ENCODE data around the gene CCL17.

CCL17 gene

GRCh38 chr16:57403965-57404817 is at the start of gene CCL17:
Gene CCL17, plus strand, starts transcription at chr16:57404767. Its CDS starts 9,166 bp downstream, at chr16:57413933.
- no peak within 1 kb of the TSS for H3K4me3 ChIP-seq (ENCODE audit: low read length)
- DNase-seq (ENCODE audit: low read depth, low spot score) = no peak
- H3K36me3 ChIP-seq (ENCODE audit: control insufficient read depth, insufficient read depth, low read length) = no peaks in the 10 kb centered on the region; the same call in 1 of the 2 replicates
- H3K27ac ChIP-seq (ENCODE audit: low read length) = no peak within 1 kb of the TSS
- no CpG with 5 or more reads among the region's 17 CpGs for WGBS (ENCODE audit: insufficient coverage, insufficient read length)
- no peaks in the 10 kb centered on the region for H3K27me3 ChIP-seq (ENCODE audit: control insufficient read depth, insufficient read depth, low read length)
- no peaks in the 10 kb centered on the region for H3K4me1 ChIP-seq (ENCODE audit: control insufficient read depth, insufficient read depth, low read length)
- no peaks in the 10 kb centered on the region for H3K9me3 ChIP-seq (ENCODE audit: control insufficient read depth, insufficient read depth, low read length)

GRCh38 chr16:57355898-57356414 is 48.6 kb upstream of the CCL17 start:
- no peak overlapping the region for H3K27ac ChIP-seq (ENCODE audit: low read length)
- no peak overlapping the region for H3K4me3 ChIP-seq (ENCODE audit: low read length)
- no peaks in the 10 kb centered on the region for H3K27me3 ChIP-seq (ENCODE audit: control insufficient read depth, insufficient read depth, low read length)
- H3K36me3 ChIP-seq (ENCODE audit: control insufficient read depth, insufficient read depth, low read length) = no peaks in the 10 kb centered on the region
- H3K4me1 ChIP-seq (ENCODE audit: control insufficient read depth, insufficient read depth, low read length) = no peaks in the 10 kb centered on the region; the same call in 1 of the 2 replicates
- H3K9me3 ChIP-seq (ENCODE audit: control insufficient read depth, insufficient read depth, low read length) = no peaks in the 10 kb centered on the region
- WGBS (ENCODE audit: insufficient coverage, insufficient read length) = no CpG with 5 or more reads among the region's 5 CpGs
- DNase-seq (ENCODE audit: low read depth, low spot score) = no peak

- Histone ChIP-seq H3K4me1 (ENCODE audit: control insufficient read depth, insufficient read depth, low read length) (no peaks in the 10 kb centered on the region; the same call in 1 of the 2 replicates), H3K27ac (ENCODE audit: low read length) (no peak overlapping the region), H3K9me3 (ENCODE audit: control insufficient read depth, insufficient read depth, low read length) (no peaks in the 10 kb centered on the region), H3K27me3 (ENCODE audit: control insufficient read depth, insufficient read depth, low read length) (no peaks in the 10 kb centered on the region), H3K4me3 (ENCODE audit: low read length) (no peak overlapping the region), H3K36me3 (ENCODE audit: control insufficient read depth, insufficient read depth, low read length) (no peaks in the 10 kb centered on the region)
- no CpG with 5 or more reads among the region's 4 CpGs for WGBS (ENCODE audit: insufficient coverage, insufficient read length)
- DNase-seq (ENCODE audit: low read depth, low spot score) = no peak
These were observed 48.0 kb upstream of the CCL17 start for GRCh38 chr16:57356547-57356946.

GRCh38 chr16:57357330-57358085 is 47.1 kb upstream of the CCL17 start:
- no peak overlapping the region for H3K4me3 ChIP-seq (ENCODE audit: low read length)

GRCh38 chr16:57358086-57358420 is 46.5 kb upstream of the CCL17 start:
- WGBS (ENCODE audit: insufficient coverage, insufficient read length) = no CpG with 5 or more reads among the region's 7 CpGs
- no peak overlapping the region for H3K27ac ChIP-seq (ENCODE audit: low read length)
- no peak for DNase-seq (ENCODE audit: low read depth, low spot score)
- H3K4me3 ChIP-seq (ENCODE audit: low read length) = no peak overlapping the region
- no peaks in the 10 kb centered on the region for H3K9me3 ChIP-seq (ENCODE audit: control insufficient read depth, insufficient read depth, low read length)
- no peaks in the 10 kb centered on the region for H3K27me3 ChIP-seq (ENCODE audit: control insufficient read depth, insufficient read depth, low read length)
- H3K4me1 ChIP-seq (ENCODE audit: control insufficient read depth, insufficient read depth, low read length) = no peaks in the 10 kb centered on the region; the same call in 1 of the 2 replicates
- H3K36me3 ChIP-seq (ENCODE audit: control insufficient read depth, insufficient read depth, low read length) = no peaks in the 10 kb centered on the region

More at GRCh38 chr16:57357330-57358085, 47.1 kb upstream of the CCL17 start:
- Histone ChIP-seq H3K36me3 (ENCODE audit: control insufficient read depth, insufficient read depth, low read length) (no peaks in the 10 kb centered on the region), H3K27ac (ENCODE audit: low read length) (no peak overlapping the region), H3K4me1 (ENCODE audit: control insufficient read depth, insufficient read depth, low read length) (no peaks in the 10 kb centered on the region; the same call in 1 of the 2 replicates), H3K27me3 (ENCODE audit: control insufficient read depth, insufficient read depth, low read length) (no peaks in the 10 kb centered on the region), H3K9me3 (ENCODE audit: control insufficient read depth, insufficient read depth, low read length) (no peaks in the 10 kb centered on the region)
- no CpG with 5 or more reads among the region's 9 CpGs for WGBS (ENCODE audit: insufficient coverage, insufficient read length)
- DNase-seq (ENCODE audit: low read depth, low spot score) = no peak

- Histone ChIP-seq H3K4me3 (ENCODE audit: low read length) (no peak within 1 kb of the TSS), H3K9me3 (ENCODE audit: control insufficient read depth, insufficient read depth, low read length) (no peaks in the 10 kb centered on the region), H3K4me1 (ENCODE audit: control insufficient read depth, insufficient read depth, low read length) (no peaks in the 10 kb centered on the region; the same call in 1 of the 2 replicates), H3K36me3 (ENCODE audit: control insufficient read depth, insufficient read depth, low read length) (no peaks in the 10 kb centered on the region), H3K27ac (ENCODE audit: low read length) (no peak within 1 kb of the TSS), H3K27me3 (ENCODE audit: control insufficient read depth, insufficient read depth, low read length) (no peaks in the 10 kb centered on the region)
- WGBS (ENCODE audit: insufficient coverage, insufficient read length) = no CpG with 5 or more reads among the region's 9 CpGs
- no peak for DNase-seq (ENCODE audit: low read depth, low spot score)
These were observed 46.0 kb upstream of the CCL17 start, which contains the start of gene CCL22 for GRCh38 chr16:57358527-57359095. Gene CCL22, plus strand, starts transcription at chr16:57358783. Its CDS starts 34 bp downstream, at chr16:57358817.

- no peaks in the 10 kb centered on the region for H3K36me3 ChIP-seq (ENCODE audit: control insufficient read depth, insufficient read depth, low read length)
- WGBS (ENCODE audit: insufficient coverage, insufficient read length) = no CpG with 5 or more reads among the region's 16 CpGs
- H3K27me3 ChIP-seq (ENCODE audit: control insufficient read depth, insufficient read depth, low read length) = no peaks in the 10 kb centered on the region
- H3K4me3 ChIP-seq (ENCODE audit: low read length) = no peak overlapping the region
- H3K9me3 ChIP-seq (ENCODE audit: control insufficient read depth, insufficient read depth, low read length) = no peaks in the 10 kb centered on the region
- H3K4me1 ChIP-seq (ENCODE audit: control insufficient read depth, insufficient read depth, low read length) = no peaks in the 10 kb centered on the region; the same call in 1 of the 2 replicates
- H3K27ac ChIP-seq (ENCODE audit: low read length) = no peak overlapping the region
- DNase-seq (ENCODE audit: low read depth, low spot score) = no peak
These were observed 44.1 kb upstream of the CCL17 start for GRCh38 chr16:57360321-57360935.

- H3K27ac ChIP-seq (ENCODE audit: low read length) = no peak overlapping the region
- no peaks in the 10 kb centered on the region for H3K27me3 ChIP-seq (ENCODE audit: control insufficient read depth, insufficient read depth, low read length)
- no peaks in the 10 kb centered on the region; the same call in 1 of the 2 replicates for H3K4me1 ChIP-seq (ENCODE audit: control insufficient read depth, insufficient read depth, low read length)
- DNase-seq (ENCODE audit: low read depth, low spot score) = no peak
- no CpG with 5 or more reads among the region's 4 CpGs for WGBS (ENCODE audit: insufficient coverage, insufficient read length)
- no peaks in the 10 kb centered on the region for H3K9me3 ChIP-seq (ENCODE audit: control insufficient read depth, insufficient read depth, low read length)
- no peaks in the 10 kb centered on the region for H3K36me3 ChIP-seq (ENCODE audit: control insufficient read depth, insufficient read depth, low read length)
- no peak overlapping the region for H3K4me3 ChIP-seq (ENCODE audit: low read length)
These were observed 43.2 kb upstream of the CCL17 start for GRCh38 chr16:57361404-57361803.

- Histone ChIP-seq H3K4me1 (ENCODE audit: control insufficient read depth, insufficient read depth, low read length) (no peaks in the 10 kb centered on the region), H3K4me3 (ENCODE audit: low read length) (no peak overlapping the region), H3K36me3 (ENCODE audit: control insufficient read depth, insufficient read depth, low read length) (no peaks in the 10 kb centered on the region), H3K9me3 (ENCODE audit: control insufficient read depth, insufficient read depth, low read length) (no peaks in the 10 kb centered on the region), H3K27ac (ENCODE audit: low read length) (no peak overlapping the region), H3K27me3 (ENCODE audit: control insufficient read depth, insufficient read depth, low read length) (no peaks in the 10 kb centered on the region)
- DNase-seq (ENCODE audit: low read depth, low spot score) = no peak
- WGBS (ENCODE audit: insufficient coverage, insufficient read length) = no CpG with 5 or more reads among the region's 3 CpGs
These were observed 40.4 kb upstream of the CCL17 start for GRCh38 chr16:57364143-57364542.

All from iPS DF 6.9 (cell line).